IMR-90 (cell line): Measurements from ENCODE around the gene YBX2. TPM values are rescaled to one million over a fixed set of nuclear protein-coding genes. Genes with fewer than 3 reads are reported as not detected.

ENCODE experiments used
- ATAC-seq: fragments of 200-7000 bp; cut with Tn5 transposase; 2 replicates; pipeline ENCODE4 v1.9.1; 2020; ENCODE audit warnings: low read depth, mild to moderate bottlenecking, moderate library complexity
- BruUV-seq: library from RNA; stranded (reverse); fragments of 400-500 nt; replicated peaks from 2 replicates; lab custom pipeline; 2021; lab: Mats Ljungman, UMichigan
- CTCF ChIA-PET: fragments of 300-600 bp; formaldehyde crosslinking; extraction: SDS; loops from one replicate; lab custom pipeline; 2021; ENCODE audit warnings: antibody characterized with exemption; lab: Yijun Ruan, JAX
- POLR2A ChIA-PET: fragments of 300-600 bp; sonication (Branson Sonifier 250); formaldehyde crosslinking; loops from one replicate; lab custom pipeline; 2022; ENCODE audit warnings: antibody characterized with exemption; ENCODE audit not compliant: unreplicated experiment; lab: Charles Lee
- DNase-seq: peaks from one replicate; pipeline ENCODE4 v3.0.0; 2013
- H2AFZ ChIP-seq: replicated peaks from 2 replicates; pipeline ENCODE3; 2013; ENCODE audit warnings: low read length, mild to moderate bottlenecking; ENCODE audit not compliant: poor library complexity
- H2AK5ac ChIP-seq: 2 replicates; pipeline ENCODE4 v1.6.1; 2013; ENCODE audit warnings: low read depth, low read length, inconsistent platforms
- H2AK9ac ChIP-seq: replicated peaks from 2 replicates; pipeline ENCODE3; 2013; ENCODE audit warnings: mild to moderate bottlenecking, low read depth, low read length, moderate library complexity; ENCODE audit not compliant: poor library complexity
- H2BK120ac ChIP-seq: 2 replicates; pipeline ENCODE4 v1.6.1; 2013; ENCODE audit warnings: low read depth, low read length, inconsistent platforms
- H2BK15ac ChIP-seq: 3 replicates; pipeline ENCODE4 v1.6.1; 2013; ENCODE audit warnings: low read depth, low read length, inconsistent platforms
- H2BK20ac ChIP-seq: 2 replicates; pipeline ENCODE4 v1.6.1; 2013; ENCODE audit warnings: low read depth, mild to moderate bottlenecking, inconsistent platforms, low read length, moderate library complexity
- H2BK5ac ChIP-seq: 2 replicates; pipeline ENCODE4 v1.6.1; 2013; ENCODE audit warnings: mild to moderate bottlenecking, low read depth, low read length, inconsistent platforms; ENCODE audit not compliant: poor library complexity, severe bottlenecking
- H3K14ac ChIP-seq: replicated peaks from 2 replicates; pipeline ENCODE4 v1.6.1; 2013; ENCODE audit warnings: low read depth, low read length, inconsistent platforms
- H3K18ac ChIP-seq: 2 replicates; pipeline ENCODE4 v1.6.1; 2013; ENCODE audit warnings: low read depth, low read length, control low read depth
- H3K23ac ChIP-seq: 2 replicates; pipeline ENCODE4 v1.6.1; 2013; ENCODE audit warnings: low read depth, low read length, inconsistent platforms
- H3K27ac ChIP-seq: 2 replicates; pipeline ENCODE4 v1.5.1; 2013; ENCODE audit warnings: mild to moderate bottlenecking, control low read depth, low read length; ENCODE audit not compliant: insufficient read depth
- H3K27me3 ChIP-seq: 2 replicates; pipeline ENCODE4 v1.6.1; 2013; ENCODE audit warnings: low read length; ENCODE audit not compliant: control insufficient read depth, insufficient read depth
- H3K36me3 ChIP-seq: 2 replicates; pipeline ENCODE4 v1.6.1; 2013; ENCODE audit warnings: low read length, mixed read lengths; ENCODE audit not compliant: control insufficient read depth, insufficient read depth
- H3K4ac ChIP-seq: 2 replicates; pipeline ENCODE4 v1.6.1; 2013; ENCODE audit warnings: low read depth, low read length, inconsistent platforms
- H3K4me1 ChIP-seq: 2 replicates; pipeline ENCODE4 v1.6.1; 2013; ENCODE audit warnings: low read length, mixed read lengths; ENCODE audit not compliant: control insufficient read depth, insufficient read depth
- H3K4me2 ChIP-seq: 2 replicates; pipeline ENCODE4 v1.6.1; 2013; ENCODE audit warnings: low read depth, mild to moderate bottlenecking, control low read depth, low read length, moderate library complexity
- H3K4me3 ChIP-seq: 2 replicates; pipeline ENCODE4 v1.5.1; 2013; ENCODE audit warnings: low read depth, mild to moderate bottlenecking, control low read depth, low read length, moderate library complexity; ENCODE audit not compliant: insufficient read depth
- H3K56ac ChIP-seq: 2 replicates; pipeline ENCODE4 v1.6.1; 2013; ENCODE audit warnings: low read length, inconsistent platforms; ENCODE audit not compliant: insufficient read depth; ENCODE audit errors: extremely low read depth
- H3K79me1 ChIP-seq, 2 experiments: 2 replicates each; pipeline ENCODE4 v1.6.1; 2013; ENCODE audit warnings: low read length in 2 of 2, inconsistent platforms in 1 of 2, low read depth in 1 of 2
- H3K9ac ChIP-seq: 2 replicates; pipeline ENCODE4 v1.6.1; 2013; ENCODE audit warnings: low read depth, low read length, control low read depth
- H3K9me1 ChIP-seq: 2 replicates; pipeline ENCODE4 v1.6.1; 2013; ENCODE audit warnings: low read length, inconsistent platforms; ENCODE audit not compliant: insufficient read depth
- H3K9me3 ChIP-seq: 2 replicates; pipeline ENCODE4 v1.6.1; 2013; ENCODE audit warnings: low read length; ENCODE audit not compliant: control insufficient read depth, insufficient read depth
- H4K20me1 ChIP-seq: 2 replicates; pipeline ENCODE4 v1.6.1; 2013; ENCODE audit warnings: low read length, inconsistent platforms; ENCODE audit not compliant: insufficient read depth
- H4K5ac ChIP-seq: 2 replicates; pipeline ENCODE4 v1.6.1; 2013; ENCODE audit warnings: mild to moderate bottlenecking, low read depth, low read length, control low read depth
- H4K8ac ChIP-seq, 2 experiments: 2 replicates each; pipeline ENCODE4 v1.6.1; 2013; ENCODE audit warnings: low read depth in 2 of 2, low read length in 2 of 2, control low read depth in 1 of 2, inconsistent platforms in 1 of 2
- H4K91ac ChIP-seq: 2 replicates; pipeline ENCODE4 v1.6.1; 2013; ENCODE audit warnings: low read depth, low read length, inconsistent platforms; ENCODE audit not compliant: insufficient read depth
- BHLHE40 ChIP-seq: fragments of 150-350 bp; IDR thresholded peaks from 2 replicates; pipeline ENCODE4 v1.6.1; 2016; ENCODE audit warnings: mild to moderate bottlenecking, low read depth, low read length
- CEBPB ChIP-seq: IDR thresholded peaks from 2 replicates; pipeline ENCODE4 v1.6.1; 2012; ENCODE audit warnings: low read depth, low read length, improper control_type of control experiment
- CHD1 ChIP-seq: IDR thresholded peaks from 2 replicates; pipeline ENCODE4 v1.6.1; 2012; ENCODE audit warnings: low read depth, low read length, improper control_type of control experiment
- CTCF ChIP-seq: conservative IDR thresholded peaks from 2 replicates; pipeline ENCODE4 v1.5.1; 2012; ENCODE audit warnings: mild to moderate bottlenecking, low read depth, low read length, improper control_type of control experiment
- FOS ChIP-seq: fragments of 150-350 bp; IDR thresholded peaks from 2 replicates; pipeline ENCODE4 v1.6.1; 2016; ENCODE audit warnings: low read depth, low read length
- MAFK ChIP-seq: IDR thresholded peaks from 2 replicates; pipeline ENCODE4 v1.6.1; 2012; ENCODE audit warnings: low read depth, low read length, improper control_type of control experiment
- MAZ ChIP-seq: IDR thresholded peaks from 2 replicates; pipeline ENCODE4 v1.6.1; 2012; ENCODE audit warnings: low read depth, mild to moderate bottlenecking, low read length, improper control_type of control experiment, moderate library complexity, borderline replicate concordance
- MXI1 ChIP-seq: IDR thresholded peaks from 2 replicates; pipeline ENCODE4 v1.6.1; 2012; ENCODE audit warnings: low read depth, mild to moderate bottlenecking, low read length, moderate library complexity, borderline replicate concordance
- NFE2L2 ChIP-seq: fragments of 150-350 bp; IDR thresholded peaks from 2 replicates; pipeline ENCODE4 v1.6.1; 2016; ENCODE audit warnings: low read depth, mild to moderate bottlenecking, low read length
- POLR2A ChIP-seq: IDR thresholded peaks from 2 replicates; pipeline ENCODE4 v1.6.1; 2012; ENCODE audit warnings: mild to moderate bottlenecking, low read depth, low read length
- RAD21 ChIP-seq: IDR thresholded peaks from 2 replicates; pipeline ENCODE4 v1.6.1; 2012; ENCODE audit warnings: low read length, improper control_type of control experiment
- RCOR1 ChIP-seq: IDR thresholded peaks from 2 replicates; pipeline ENCODE4 v1.6.1; 2012; ENCODE audit warnings: mild to moderate bottlenecking, low read length, improper control_type of control experiment; ENCODE audit not compliant: insufficient replicate concordance
- RFX5 ChIP-seq: IDR thresholded peaks from 2 replicates; pipeline ENCODE4 v1.8.0; 2012; ENCODE audit warnings: low read depth, mild to moderate bottlenecking, low read length, moderate library complexity
- SMC3 ChIP-seq: fragments of 150-350 bp; IDR thresholded peaks from 2 replicates; pipeline ENCODE4 v1.6.1; 2016; ENCODE audit warnings: low read depth, mild to moderate bottlenecking, antibody characterized with exemption, low read length, moderate library complexity
- WGBS, 2 experiments: methylation state at CpG; one replicate each; pipeline versions ENCODE4 v1.1.5 to v1.1.7; 2013; ENCODE audit warnings: missing lambda C conversion rate in 2 of 2; ENCODE audit not compliant: insufficient read length in 1 of 2; ENCODE audit errors: extremely low coverage in 2 of 2; 5-methylcytosine and 5-hydroxymethylcytosine counted together
- dilution Hi-C: fragments of 300-500 bp; cut with HindIII; formaldehyde crosslinking; loops from one replicate; pipeline ENCODE4 v1.14.3; 2018; ENCODE audit warnings: low sequenced_read_pairs; ENCODE audit not compliant: unreplicated experiment
- in situ Hi-C: fragments of 300-500 bp; cut with MboI; formaldehyde crosslinking; loops from 3 replicates; pipeline ENCODE4 v1.14.3; 2019; ENCODE audit warnings: low sequenced_read_pairs, inconsistent platforms, mixed read lengths
- intact Hi-C: fragments of 100-400 bp; cut with micrococcal nuclease; formaldehyde crosslinking; loops from 2 replicates; pipeline ENCODE4 v1.10.0; 2022
- polyA plus RNA-seq, 3 experiments: library from polyadenylated mRNA; depleted of rRNA; stranded (reverse); fragments of >200 nt; gene quantifications; 2 replicates each; pipeline ENCODE4 v1.2.3, GENCODE V29; 2012; ENCODE audit warnings: low replicate concordance in 1 of 3
- total RNA-seq: library from RNA; depleted of rRNA; stranded (reverse); fragments of >200 nt; gene quantifications from 2 replicates; pipeline ENCODE4 v1.2.3, GENCODE V29; 2012
- TF ChIP-seq, protein P1 (sequence below): fragments of 150-350 bp; IDR thresholded peaks from 2 replicates; pipeline ENCODE4 v1.6.1; 2016; ENCODE audit warnings: low read depth, mild to moderate bottlenecking, low read length, moderate library complexity, borderline replicate concordance
- TF ChIP-seq, protein P2 (sequence below): fragments of 150-350 bp; IDR thresholded peaks from 2 replicates; pipeline ENCODE4 v1.6.1; 2017; ENCODE audit warnings: mild to moderate bottlenecking, antibody characterized with exemption, low read length, low read depth

Gene YBX2
- total and polyA plus RNA-seq, 2 of the 4 experiments (the other 2 are of a cell fraction) = 0.17 TPM; not detected in 1

GRCh38 chr17:7311110-7311705 is 16.8 kb upstream of the YBX2 start:
- Histone ChIP-seq H3K4ac (no peak overlapping the region), H2BK20ac (no peak overlapping the region), H3K4me2 (no peak overlapping the region), H3K23ac (no peak overlapping the region), H3K9ac (no peak overlapping the region), H3K9me3 (no peaks in the 10 kb centered on the region), H2AK5ac (no peak overlapping the region), H4K91ac (no peak overlapping the region), H3K56ac (no peak overlapping the region), H4K8ac (no peak overlapping the region), H4K20me1 (peaks cover 65% of the 10 kb centered on the region), H2BK120ac (no peak overlapping the region), H3K9me1 (peaks cover 16% of the 10 kb centered on the region), H3K79me1 (peaks cover 25 to 66% of the 10 kb centered on the region in 2 experiments), H3K4me3 (no peak overlapping the region), H3K36me3 (peaks cover 39% of the 10 kb centered on the region), H2BK5ac (no peak overlapping the region), H3K4me1 (peaks cover 7% of the 10 kb centered on the region), H3K14ac (no peak overlapping the region), H3K27me3 (no peaks in the 10 kb centered on the region), H3K18ac (no peak overlapping the region), H2BK15ac (no peak overlapping the region), H4K5ac (no peak overlapping the region), H3K27ac (no peak overlapping the region), H2AK9ac (no peak overlapping the region), H2AFZ (no peak overlapping the region)
- dilution Hi-C loops (no loop called here), in situ Hi-C loops (no loop called here), intact Hi-C loops (no loop called here)
- TF ChIP-seq MAFK (no peak), RCOR1 (no peak), CHD1 (no peak), POLR2A (no peak), RAD21 (no peak), SMC3 (no peak), CTCF (no peak), BHLHE40 (no peak), FOS (no peak), MAZ (no peak), CEBPB (no peak), RFX5 (no peak), NFE2L2 (no peak), MXI1 (no peak)
- TF ChIP-seq, protein P1, sequence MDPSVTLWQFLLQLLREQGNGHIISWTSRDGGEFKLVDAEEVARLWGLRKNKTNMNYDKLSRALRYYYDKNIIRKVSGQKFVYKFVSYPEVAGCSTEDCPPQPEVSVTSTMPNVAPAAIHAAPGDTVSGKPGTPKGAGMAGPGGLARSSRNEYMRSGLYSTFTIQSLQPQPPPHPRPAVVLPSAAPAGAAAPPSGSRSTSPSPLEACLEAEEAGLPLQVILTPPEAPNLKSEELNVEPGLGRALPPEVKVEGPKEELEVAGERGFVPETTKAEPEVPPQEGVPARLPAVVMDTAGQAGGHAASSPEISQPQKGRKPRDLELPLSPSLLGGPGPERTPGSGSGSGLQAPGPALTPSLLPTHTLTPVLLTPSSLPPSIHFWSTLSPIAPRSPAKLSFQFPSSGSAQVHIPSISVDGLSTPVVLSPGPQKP = no peak
- TF ChIP-seq, protein P2, sequence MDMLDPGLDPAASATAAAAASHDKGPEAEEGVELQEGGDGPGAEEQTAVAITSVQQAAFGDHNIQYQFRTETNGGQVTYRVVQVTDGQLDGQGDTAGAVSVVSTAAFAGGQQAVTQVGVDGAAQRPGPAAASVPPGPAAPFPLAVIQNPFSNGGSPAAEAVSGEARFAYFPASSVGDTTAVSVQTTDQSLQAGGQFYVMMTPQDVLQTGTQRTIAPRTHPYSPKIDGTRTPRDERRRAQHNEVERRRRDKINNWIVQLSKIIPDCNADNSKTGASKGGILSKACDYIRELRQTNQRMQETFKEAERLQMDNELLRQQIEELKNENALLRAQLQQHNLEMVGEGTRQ = no peak
- ATAC-seq (no peak), DNase-seq (no peak)
- CTCF ChIA-PET = no interaction called here
- BruUV-seq = no TSS peak
- POLR2A ChIA-PET = no interaction called here
- WGBS, 2 experiments = 81% methylated on average over 5 of the region's 7 CpGs; no CpG with 5 or more reads in 1 of the 2 experiments
